RPMI8226 (cell line): ENCODE measurements around the gene CCT4.
"Not testable (repeated sequence)": the region's sequence is repeated elsewhere in the genome, so short reads cannot be mapped to it uniquely, and the experiment has no call there.

Experiments
- DNase-seq: peaks from one replicate; pipeline ENCODE4 v3.0.0-alpha.2; 2015

Gene CCT4, protein sequence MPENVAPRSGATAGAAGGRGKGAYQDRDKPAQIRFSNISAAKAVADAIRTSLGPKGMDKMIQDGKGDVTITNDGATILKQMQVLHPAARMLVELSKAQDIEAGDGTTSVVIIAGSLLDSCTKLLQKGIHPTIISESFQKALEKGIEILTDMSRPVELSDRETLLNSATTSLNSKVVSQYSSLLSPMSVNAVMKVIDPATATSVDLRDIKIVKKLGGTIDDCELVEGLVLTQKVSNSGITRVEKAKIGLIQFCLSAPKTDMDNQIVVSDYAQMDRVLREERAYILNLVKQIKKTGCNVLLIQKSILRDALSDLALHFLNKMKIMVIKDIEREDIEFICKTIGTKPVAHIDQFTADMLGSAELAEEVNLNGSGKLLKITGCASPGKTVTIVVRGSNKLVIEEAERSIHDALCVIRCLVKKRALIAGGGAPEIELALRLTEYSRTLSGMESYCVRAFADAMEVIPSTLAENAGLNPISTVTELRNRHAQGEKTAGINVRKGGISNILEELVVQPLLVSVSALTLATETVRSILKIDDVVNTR

DNA sequence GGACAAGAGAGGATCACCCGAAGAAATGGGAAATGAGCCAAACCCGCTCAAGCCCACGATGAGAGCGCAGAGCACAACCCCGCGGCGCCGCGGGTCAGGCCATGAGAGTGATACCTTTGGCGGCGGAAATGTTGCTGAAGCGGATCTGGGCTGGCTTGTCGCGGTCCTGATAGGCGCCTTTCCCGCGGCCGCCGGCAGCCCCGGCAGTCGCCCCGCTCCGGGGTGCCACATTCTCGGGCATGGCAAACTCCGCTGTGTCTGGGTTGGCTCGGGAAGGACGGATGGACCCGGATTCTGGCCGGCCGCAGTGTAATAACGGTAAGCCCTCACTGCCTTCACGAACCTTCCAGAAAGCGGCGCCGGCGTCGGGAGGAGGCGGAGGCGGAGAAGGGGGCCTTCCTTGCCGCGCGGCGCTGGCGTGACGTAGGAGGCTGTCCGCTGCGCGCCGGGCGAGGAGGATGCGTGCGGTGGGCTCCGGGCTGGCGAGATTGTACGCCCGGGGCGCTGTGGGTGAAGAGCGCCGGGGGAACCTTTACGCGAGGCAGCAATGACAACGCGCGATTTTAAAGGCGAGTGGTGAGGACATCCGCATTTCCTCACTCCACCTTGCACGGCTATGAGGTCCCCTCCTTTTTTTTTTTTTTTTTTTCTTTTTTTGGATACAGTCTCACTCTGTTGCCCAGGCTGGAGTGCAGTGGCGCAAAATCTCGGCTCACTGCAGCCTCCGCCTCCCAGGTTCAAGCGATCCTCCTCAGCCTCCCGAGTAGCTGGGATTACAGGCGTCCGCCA is at the start of gene CCT4:
Gene CCT4, minus strand, starts transcription at position 390 of the 789 bp plus-strand sequence. Its CDS starts 149 bp downstream, at position 241.
- peak; percentile 89 for DNase-seq

DNA sequence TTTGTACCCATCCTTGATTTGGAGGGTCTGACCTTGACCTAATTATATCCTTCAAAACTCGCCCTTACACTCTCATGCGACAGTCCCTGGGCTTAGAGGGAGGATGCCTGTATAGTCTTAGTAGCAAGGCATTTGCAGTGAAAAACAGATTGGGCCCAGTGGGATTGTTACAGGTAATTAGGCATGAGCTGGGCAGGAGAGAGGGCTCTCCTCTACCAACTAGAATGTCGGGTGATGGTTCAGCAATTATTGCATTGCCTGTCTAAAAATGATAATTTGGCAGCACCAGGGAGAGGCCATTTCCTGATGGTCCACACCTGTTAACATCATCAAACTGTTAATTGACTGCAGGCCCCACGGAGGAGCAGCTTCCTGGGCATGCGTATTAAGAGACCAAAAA is 49.4 kb upstream of the CCT4 start:
- DNase-seq, result no peak

DNA sequence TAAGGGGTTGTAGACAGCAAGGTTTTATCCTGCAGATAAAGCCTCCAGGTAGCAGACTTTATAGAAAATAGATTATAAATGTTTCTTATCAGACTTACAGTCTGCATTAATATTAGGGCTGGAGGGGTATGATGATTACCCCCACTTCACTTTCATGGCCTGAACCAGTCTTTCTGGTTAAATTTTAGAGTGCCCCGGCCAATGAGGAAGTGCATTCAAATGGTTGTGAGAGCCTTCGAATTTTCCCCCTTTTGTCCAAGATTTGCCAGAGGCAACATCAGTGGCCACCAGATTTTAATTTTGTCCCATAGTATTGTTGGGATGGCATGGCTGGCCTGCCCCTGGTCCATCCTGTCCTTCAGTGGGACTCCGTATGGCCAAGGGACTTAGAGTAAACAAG is 48.6 kb upstream of the CCT4 start:
- DNase-seq, result no peak

DNA sequence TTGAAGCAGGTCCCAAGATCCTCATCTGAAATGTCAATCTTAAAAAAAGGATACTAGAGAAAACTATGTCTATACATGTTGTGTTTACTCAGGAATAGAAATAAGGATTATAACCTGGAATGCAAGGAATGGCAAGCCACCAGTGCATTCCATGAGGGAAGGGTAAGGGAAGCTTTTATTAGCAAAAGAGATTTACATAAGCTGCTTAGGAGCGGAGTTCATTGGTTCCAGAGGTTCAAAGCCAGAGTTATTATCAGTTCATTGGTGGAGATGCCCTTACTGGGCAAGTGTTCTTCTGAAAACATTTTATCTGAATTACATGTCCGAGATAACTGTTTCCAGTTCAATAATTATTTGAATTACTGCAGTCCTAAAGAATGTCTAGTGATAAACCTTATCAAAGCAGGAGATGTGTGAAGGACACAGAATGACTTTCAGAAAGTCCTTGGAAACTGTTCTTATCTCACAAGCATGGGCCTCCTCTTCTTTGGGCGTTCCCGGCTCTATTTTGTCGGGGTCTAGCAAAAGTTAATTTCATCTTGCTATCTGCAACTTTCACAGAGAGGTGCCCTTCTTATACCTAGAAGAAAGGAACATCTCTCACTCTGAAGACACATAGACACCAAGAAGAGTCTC is 40.5 kb upstream of the CCT4 start:
- no peak for DNase-seq

DNA sequence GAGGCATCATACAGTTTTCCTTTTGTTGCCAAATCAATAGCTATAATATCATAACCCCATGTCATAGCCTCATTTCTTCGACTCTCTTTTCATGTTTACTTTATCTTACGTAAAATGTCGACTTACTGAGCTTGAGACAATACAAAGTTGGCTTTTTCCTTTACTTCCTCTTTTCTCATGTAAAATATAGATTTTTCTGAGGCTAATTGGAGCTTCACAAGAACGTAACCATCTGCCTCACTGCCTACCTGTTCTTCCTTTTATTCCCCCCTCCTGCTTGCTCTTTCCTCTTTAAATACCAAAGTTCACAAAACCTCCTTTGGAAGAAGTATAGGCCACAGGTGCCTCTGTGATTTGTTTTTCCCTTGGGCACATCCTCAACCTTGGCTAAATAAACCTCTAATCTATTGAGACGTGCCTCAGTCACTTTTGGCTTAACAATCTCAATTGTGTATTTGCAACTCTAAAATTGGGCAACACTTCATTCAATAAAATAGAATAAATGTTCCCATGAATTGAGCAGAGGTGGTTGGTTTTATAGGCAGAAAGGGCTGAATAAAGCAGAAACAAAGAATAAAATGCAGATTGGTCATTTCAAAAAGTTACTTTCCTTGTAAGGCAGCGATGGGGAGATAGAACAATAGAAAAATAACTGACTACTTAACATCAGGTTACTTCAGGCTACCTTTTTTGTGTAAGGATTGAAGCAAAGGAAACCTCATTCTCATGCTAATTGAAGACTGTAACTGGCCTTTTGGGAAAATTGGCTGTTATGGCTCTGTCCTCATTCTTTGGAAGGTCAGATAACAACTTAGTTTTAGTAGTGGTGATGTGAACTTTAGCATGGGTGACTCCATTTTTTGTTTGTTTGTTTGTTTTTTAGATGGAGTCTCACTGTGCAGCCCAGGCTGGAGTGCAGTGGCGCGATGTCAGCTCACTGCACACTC is 38.3 kb upstream of the CCT4 start:
- DNase-seq, result no peak

DNA sequence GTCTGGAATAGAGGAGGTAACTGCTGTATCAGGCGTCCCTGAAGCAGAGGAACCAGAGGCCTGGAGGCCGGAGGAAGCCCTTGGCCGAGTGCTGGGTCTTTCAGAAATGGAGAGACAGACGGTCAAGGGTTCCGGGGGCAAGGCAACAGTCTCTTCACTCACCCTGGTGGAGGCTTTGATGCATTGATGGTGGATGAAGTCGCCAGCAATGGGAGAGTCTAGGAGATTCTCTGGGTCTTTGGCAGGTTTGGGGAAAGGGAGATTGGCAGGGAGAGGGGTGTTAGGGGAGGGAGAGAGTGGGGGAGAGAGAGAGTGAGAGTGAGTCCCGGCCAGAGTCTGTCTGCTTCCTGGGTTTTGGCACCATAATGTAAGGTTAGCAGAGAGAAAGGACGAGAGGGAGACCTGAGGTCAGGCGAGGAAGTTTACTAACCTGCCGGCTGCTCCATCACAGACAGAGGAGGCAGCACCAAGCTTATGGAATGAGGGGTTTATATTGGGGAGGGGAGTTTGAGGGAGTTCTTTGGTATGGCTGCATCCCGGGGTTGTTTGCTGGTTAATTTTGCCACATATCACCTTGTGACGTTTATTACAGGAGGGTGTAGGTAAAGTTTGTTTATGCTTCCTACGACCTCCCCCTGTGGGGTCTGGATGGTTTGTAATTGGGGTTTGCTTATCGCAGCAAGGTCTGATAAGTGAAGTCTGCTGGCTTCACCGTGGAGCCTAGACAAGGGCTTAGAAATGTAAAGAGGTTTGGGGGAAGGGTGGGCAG is 36.6 kb upstream of the CCT4 start:
- DNase-seq, result no peak

DNA sequence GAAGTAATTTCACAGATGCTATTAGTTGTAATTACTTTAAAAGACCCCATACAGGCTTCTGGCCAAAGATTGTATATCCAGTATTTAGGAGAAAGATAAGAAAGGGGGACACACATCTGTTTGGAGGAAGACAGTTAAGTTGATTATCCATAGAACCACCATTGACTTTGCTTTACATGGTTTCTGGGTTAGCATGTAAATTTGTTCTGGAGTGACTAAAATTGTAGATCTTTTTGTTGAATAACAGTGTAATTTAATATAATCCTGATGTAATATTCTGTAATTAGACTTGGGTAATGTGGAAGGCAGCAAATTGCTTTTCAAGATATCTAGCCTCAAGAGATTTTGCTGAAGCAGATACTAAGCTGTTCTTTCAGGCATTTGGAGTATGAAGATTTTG is 34.3 kb upstream of the CCT4 start:
- DNase-seq, result no peak

DNA sequence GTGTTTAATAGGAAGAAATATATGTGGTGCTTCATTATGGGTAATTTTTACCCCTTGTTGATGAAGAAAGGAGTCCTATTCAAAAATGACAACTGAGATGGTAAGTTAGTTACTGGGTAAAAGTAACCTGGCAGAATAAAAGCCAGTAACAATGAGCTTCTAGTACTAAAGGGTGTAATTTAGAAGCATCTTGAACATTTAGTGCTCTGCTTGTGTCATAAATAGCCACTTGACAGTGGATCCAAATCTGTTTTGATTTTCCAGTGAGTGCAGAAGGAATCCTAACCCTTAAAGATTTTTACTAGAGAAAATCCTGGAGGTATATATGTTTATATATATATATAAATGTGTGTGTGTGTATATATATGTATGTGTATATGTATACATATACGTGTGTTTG is 32.1 kb upstream of the CCT4 start:
- DNase-seq, result no peak

DNA sequence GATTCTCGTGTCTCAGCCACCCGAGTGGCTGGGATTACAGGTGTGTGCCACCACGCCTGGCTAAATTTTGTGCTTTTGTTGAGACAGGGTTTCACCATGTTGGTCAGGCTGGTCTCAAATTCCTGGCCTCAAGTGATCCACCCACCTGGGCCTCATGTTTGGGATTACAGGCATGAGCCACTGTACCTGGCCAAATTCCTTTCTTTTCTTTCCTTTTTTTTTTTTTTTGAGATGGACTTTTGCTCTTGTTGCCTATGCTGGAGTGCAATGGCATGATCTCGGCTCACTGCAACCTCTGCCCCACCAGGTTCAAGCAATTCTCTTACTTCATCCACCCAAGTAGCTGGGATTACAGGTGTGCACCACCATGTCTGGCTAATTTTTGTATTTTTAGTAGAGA is 26.3 kb upstream of the CCT4 start:
- DNase-seq, result not testable (repeated sequence)

DNA sequence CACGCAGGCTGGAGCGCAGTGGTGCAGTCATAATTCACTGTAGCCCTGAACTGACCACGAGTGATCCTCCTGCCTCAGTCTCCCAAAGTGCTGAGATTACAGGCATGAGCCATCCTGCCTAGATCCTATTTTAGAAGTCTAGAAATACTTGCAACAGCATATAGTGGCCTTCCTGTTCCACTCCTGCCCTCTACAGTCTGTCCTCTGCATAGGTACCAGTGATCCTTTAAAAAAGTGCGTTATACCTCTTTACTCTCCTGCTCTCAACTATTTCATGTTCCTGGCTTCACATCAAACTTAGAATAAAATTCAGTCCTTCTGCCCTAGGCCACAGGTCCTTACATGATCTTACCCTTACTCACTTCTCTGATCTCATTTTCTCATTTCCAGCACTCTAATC is 23.1 kb upstream of the CCT4 start:
- no peak for DNase-seq

DNA sequence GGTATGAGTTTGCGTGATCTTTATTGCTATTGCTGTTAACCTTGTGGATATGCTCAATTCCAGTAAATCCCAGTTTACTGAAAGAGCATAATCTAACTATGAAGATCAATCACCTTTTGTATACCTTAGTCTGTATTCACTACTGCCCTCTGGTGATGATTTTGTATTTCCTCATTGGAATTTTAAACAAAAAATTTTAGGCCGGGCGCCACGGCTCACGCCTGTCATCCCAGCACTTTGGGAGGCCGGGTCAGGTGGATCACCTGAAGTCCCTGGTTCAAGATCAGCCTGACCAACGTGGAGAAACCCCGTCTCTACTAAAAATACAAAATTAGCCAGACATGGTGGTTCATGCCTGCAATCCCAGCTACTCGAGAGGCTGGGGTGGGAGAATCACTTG is 22.1 kb upstream of the CCT4 start:
- DNase-seq, result peak; percentile 11

DNA sequence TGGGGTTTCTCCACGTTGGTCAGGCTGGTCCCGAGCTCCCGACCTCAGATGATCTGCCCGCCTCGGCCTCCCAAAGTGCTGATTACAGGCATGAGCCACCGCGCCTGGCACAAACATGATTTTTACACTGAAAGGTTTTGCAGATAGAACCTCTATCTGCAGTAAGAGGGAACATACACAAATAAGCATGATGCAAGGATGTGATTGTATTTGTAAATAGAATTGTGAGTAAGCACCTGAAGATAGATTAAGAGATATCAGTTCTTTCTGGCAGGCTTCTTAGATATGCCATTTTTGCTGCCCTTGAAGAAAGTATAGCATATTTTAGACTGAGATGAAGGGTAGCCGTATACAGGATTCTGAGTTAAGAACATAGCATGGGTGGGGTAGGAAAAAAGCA is 20.7 kb upstream of the CCT4 start:
- no peak for DNase-seq

DNA sequence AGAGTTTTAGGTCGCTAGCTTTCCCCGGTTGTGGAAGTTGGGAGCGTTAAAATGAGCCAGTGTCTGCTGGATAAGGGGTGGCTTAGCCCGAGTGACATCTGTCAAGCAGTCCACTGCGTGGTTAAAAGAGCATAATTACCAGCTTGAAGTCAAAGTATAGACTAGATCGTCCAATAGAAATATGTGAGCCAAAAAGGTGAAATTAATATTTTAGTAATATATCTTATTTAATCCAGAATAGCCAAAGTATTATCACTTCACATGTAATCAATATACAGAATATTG is 17.7 kb upstream of the CCT4 start:
- no peak for DNase-seq

DNA sequence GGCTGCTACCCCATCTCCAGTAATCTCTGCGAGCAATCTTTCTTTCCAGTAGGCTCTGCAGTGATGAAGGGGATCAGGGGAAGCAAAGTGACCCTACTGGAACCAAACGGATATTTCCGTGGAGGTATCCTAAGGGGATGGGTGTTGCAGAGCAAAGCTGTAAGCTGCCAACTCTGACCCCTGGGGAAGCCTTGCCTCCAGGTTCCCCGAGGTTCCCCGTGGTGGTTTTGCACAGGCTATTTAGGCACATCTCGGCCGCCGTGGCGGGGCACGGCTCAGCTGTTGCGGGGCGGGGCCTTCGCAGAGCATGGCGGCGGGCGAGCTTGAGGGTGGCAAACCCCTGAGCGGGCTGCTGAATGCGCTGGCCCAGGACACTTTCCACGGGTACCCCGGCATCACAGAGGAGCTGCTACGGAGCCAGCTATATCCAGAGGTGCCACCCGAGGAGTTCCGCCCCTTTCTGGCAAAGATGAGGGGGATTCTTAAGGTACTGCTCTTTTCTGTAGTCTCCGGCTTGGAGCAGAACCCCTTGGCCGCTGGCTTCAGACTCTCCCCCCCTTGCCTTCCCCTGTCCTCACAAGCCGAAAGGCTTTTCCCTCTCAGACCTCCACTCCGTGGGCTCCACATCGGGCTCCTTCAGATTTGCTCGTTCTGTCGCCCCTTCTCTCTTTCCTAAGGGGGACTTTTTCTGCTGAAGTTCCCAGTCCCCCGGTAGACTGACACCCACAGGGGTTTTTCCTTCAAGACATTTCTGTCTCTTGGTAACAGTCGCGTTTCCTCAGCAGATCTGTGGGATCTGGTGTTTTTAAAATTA is 17.1 kb upstream of the CCT4 start, which contains the start of gene COMMD1:
Gene COMMD1, plus strand, starts transcription at position 303 of the 814 bp plus-strand sequence. Its CDS starts 5 bp downstream, at position 308.
- DNase-seq, result peak; percentile 87

DNA sequence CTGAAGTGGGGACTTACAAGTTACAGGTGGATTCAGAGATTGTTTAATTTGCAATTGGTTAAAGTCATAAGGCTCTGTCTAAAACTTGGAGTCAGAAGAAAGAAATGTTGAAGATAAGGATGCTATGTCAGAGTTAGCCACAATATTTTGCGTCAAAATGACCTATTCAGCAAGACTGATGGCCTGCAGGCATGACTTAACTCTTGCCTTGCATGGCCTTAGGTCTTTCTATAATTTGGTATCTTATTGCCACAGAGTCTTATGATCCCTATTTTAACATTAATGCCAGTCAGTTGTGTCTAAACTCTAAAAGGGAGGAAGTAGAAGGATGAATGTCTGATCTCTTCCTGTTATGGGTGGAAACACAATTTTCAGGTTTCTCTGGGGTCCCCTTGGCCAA is 11.8 kb upstream of the CCT4 start:
- DNase-seq, result no peak

DNA sequence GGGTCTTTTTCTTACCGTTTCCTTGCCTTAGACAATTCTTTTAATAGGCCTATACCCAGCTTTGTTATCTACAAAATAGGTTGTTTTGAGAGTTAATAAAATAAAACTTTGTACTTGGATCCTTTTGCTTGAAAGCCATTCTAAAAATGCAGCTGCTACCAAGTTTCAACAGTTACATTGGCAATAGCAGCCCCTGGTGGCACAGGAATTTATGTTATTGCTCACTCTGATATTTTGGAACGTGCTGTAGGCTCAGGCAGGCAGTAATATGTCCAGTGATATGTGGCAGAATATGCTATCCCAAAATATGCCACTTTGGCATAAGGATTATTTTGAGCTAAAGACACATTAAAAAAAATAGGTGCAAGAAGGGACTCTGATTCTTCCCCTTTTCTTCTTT is 10.4 kb upstream of the CCT4 start:
- peak; percentile 51 for DNase-seq

DNA sequence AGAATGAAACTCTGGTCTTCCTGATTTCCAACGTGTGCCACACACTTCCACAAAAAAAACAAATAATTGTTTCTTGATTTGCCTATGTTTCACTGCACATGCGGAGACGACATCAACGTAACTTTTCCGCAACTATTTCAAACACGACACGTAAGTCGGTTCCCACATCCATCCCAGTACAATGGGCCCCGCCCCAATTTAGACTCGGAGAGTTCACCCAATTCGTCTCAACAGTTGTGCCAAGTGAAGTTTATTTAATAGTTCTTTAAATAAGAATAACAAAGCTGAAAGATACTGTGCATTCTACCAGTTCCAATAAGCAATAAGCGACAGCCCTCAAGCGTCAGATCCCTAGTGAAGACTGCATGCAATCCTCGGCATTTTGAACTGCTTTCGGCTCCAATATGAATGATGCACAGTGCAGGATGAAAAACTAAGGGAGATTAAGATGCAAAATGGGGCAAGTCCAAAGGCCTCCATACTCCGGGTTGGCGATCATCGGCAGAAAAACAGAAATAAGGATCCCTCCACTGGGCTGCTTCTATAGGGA is 664 bp downstream of the CCT4 start:
- DNase-seq, result peak; percentile 20

DNA sequence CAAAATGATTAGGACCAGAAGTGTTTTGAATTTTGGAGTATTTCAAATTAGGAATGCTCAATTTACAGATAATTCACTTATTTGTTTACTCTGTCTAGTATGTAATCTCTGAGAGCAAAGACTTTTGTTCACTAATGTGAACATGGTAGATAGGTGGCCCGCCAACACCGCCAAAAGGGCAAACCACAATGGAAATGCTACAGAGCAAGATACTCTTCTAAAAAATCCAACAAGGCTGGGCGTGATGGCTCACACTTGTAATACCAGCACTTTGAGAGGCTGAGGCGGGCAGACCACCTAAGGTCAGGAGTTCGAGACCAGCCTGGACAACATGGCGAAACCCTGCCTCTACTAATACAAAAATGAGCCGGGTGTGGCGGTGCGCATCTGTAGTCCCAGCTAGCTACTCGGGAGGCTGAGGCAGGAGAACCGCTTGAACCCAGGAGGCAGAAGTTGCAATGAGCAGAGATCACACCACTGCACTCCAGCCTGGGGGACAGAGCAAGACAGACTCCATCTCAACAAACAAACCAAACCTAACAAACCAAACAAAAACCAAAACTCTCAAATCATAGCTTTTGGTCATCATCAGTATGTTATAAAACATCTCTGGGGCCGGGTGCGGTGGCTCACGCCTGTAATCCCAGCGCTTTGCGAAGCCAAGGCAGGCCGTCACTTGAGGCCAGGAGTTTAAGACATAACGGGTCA is 2.4 kb downstream of the CCT4 start:
- no peak for DNase-seq

DNA sequence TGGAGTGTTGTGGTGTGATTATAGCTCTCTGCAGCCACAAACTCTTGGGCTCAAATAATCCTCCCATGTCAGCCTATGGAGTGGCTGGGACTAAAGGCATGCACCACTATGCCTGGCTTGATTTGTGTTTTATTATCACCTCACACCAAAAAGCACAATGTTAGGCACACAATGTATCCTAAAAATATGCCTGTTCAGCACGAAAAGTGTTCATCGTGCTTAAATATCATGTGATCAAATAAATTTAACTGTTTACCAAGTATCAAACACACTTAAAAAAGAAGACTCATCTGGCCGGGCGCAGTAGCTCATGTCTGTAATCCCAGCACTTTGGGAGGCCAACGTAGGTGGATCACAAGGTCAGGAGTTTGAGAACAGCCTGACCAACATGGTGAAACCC is 5.6 kb downstream of the CCT4 start:
- DNase-seq, result no peak

DNA sequence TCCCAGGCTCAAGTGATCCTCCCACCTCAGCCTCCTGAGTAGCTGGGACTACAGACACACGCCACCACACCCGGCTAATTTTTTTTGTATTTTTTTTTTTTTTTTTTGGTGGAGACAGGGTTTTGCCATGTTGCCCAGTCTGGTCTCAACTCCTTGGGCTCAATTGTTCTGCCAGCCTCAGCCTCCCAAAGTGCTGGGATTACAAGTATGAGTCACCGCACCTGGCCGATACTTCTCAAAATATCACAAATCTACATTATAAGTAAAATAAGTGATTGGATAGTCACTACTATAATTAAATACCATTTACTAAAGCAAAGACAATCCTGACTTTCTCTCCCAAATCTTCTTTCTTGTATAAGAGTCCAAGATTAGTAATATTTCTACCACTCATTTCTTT is 9.1 kb downstream of the CCT4 start:
- not testable (repeated sequence) for DNase-seq
